SK-N-MC (cell line): Measurements from ENCODE around the gene PAK4.

ENCODE experiments used
- DNase-seq: peaks from one replicate; pipeline ENCODE4 v3.0.0-alpha.2; 2011; ENCODE audit warnings: low read depth, low spot score
- H3K27ac ChIP-seq: fragments of 200-600 bp; sonication (generic); 2 replicates; pipeline ENCODE4 v1.5.1; 2016; ENCODE audit warnings: mixed run types
- H3K36me3 ChIP-seq: fragments of 200-600 bp; sonication (generic); 2 replicates; pipeline ENCODE4 v1.6.1; 2017; ENCODE audit warnings: antibody characterized with exemption, low read length, mixed read lengths; ENCODE audit not compliant: insufficient read depth
- H3K4me3 ChIP-seq: fragments of 200-600 bp; sonication (generic); 2 replicates; pipeline ENCODE4 v1.5.1; 2016
- H3K9ac ChIP-seq: fragments of 200-600 bp; sonication (generic); 2 replicates; pipeline ENCODE4 v1.8.0; 2017; ENCODE audit warnings: mixed run types, mixed read lengths; ENCODE audit not compliant: insufficient read length
- H3K9me3 ChIP-seq: fragments of 200-600 bp; sonication (generic); 2 replicates; pipeline ENCODE4 v1.6.1; 2017; ENCODE audit warnings: low read depth, mild to moderate bottlenecking, antibody characterized with exemption, low read length, moderate library complexity, mixed read lengths
- EZH2 ChIP-seq: fragments of 200-600 bp; sonication (generic); IDR thresholded peaks from one replicate; pipeline ENCODE4 v1.6.1; 2017; ENCODE audit warnings: antibody characterized with exemption
- FOXP2 ChIP-seq: optimal IDR thresholded peaks from 2 replicates; pipeline ENCODE3; 2011; ENCODE audit warnings: mild to moderate bottlenecking, moderate library complexity; ENCODE audit not compliant: insufficient read depth; ENCODE audit errors: extremely low read length, control extremely low read depth
- POLR2AphosphoS5 ChIP-seq: IDR thresholded peaks from 2 replicates; pipeline ENCODE4 v1.6.1; 2012; ENCODE audit warnings: mild to moderate bottlenecking, low read depth, low read length, borderline replicate concordance

The PAK4 gene

DNA sequence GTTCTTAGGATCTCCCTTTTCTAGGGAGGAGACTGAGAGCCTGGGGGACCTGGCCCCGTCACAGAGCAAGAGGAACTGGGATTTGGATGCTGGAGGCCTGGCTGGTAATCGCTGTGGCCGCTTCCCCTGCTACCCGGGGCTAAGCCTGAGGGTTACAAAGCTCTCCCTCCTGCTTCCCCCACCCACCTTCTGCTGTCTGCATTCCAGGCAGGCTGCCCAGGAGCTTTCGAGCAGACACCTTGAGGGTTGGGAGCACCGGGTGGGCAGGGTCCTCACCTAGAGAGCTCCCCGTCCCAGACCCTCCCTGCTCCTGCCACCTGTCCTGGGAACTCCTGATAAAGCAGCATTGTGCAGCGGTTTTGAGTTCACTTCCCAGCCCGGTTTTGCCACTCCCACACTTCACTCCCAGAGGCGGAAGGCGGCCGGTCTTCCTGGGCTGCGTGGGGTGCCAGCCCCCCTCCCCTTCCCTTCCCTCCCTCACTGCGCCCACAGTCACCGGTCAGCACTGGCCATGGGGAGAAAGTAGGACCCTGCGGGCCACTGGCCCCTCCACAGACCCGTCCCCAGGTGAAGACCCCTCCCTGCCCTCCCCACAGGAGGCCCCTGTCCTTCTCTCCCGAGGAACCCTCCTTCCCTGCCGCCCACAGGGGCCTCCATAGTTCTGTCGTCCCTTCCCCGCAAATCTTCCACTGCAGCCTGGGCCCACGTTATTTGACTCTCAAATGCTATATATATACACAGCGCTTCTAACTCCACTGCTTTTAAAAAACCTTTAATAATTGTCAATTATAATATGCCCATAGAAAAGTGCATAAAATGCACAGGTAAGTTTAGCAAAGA is 8.1 kb downstream of the PAK4 start:
- H3K36me3 ChIP-seq, result no peaks in the 10 kb centered on the region
- H3K9ac ChIP-seq, result no peak overlapping the region
- TF ChIP-seq POLR2AphosphoS5, result no peak
- no peak for TF ChIP-seq FOXP2
- TF ChIP-seq EZH2, result no peak
- no peak for DNase-seq
- H3K9me3 ChIP-seq, result no peaks in the 10 kb centered on the region
- no peak overlapping the region for H3K4me3 ChIP-seq
- no peak overlapping the region for H3K27ac ChIP-seq

DNA sequence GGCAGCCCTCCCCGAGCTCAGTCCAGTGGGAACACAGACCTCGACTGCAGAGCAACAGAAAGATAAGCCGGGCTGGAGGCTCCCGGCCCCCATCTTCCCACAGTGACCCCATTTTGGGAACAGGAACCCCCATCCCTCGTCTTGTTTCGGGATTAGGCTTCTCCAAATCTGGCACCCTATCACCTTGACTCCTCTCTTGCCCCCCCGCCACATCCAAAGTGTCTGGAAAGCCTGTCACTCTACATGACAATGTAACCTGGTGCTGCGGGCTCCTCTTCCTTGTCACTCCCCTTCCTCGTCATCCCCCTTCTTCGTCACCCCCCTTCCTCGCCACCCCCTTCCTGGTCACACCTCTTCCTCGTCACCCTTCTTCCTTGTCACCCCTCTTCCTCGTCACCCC is 10.1 kb downstream of the PAK4 start:
- Histone ChIP-seq H3K9ac (no peak overlapping the region), H3K36me3 (no peaks in the 10 kb centered on the region), H3K27ac (no peak overlapping the region), H3K9me3 (no peaks in the 10 kb centered on the region), H3K4me3 (no peak overlapping the region)
- TF ChIP-seq FOXP2, result no peak
- TF ChIP-seq EZH2, result no peak
- TF ChIP-seq POLR2AphosphoS5, result no peak
- no peak for DNase-seq

DNA sequence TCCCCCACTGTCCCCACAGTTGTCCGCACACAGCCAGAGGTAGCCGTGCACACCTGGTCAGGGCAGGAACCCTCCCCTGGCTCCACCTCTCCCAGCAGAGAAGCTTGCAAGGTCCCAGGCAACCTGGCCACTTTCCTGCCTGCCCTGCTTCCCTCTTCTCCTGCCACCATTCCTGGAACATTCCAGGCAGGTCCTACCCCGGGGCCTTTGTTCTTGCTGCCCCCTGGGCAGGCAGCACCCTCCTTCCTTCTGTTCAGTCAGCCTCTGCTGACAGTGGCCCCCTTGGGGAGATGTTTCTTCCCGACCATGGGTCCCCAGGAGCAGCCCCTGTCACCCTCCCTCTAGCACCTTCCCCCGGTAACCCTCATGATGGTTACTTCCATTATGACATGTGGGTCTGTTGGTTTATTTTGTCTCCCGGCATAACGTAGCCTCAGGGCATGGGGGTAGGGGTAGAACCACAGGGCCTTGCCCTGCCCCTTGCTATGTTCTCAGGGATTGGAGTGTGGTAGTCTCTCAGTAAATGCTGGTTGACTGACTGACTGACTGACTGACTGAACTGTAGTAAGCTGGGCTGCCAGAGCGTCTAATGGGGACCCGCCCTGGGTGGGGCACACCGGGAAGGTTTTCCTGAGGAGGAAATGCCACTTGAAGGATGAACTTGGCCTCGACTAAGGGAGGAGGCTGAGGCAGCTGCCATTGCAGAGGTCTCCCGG is 10.8 kb downstream of the PAK4 start:
- H3K9me3 ChIP-seq, result no peaks in the 10 kb centered on the region
- DNase-seq, result no peak
- TF ChIP-seq EZH2 (no peak), FOXP2 (no peak), POLR2AphosphoS5 (no peak)
- H3K27ac ChIP-seq, result no peak overlapping the region
- no peak overlapping the region for H3K9ac ChIP-seq
- H3K4me3 ChIP-seq, result no peak overlapping the region
- no peaks in the 10 kb centered on the region for H3K36me3 ChIP-seq

DNA sequence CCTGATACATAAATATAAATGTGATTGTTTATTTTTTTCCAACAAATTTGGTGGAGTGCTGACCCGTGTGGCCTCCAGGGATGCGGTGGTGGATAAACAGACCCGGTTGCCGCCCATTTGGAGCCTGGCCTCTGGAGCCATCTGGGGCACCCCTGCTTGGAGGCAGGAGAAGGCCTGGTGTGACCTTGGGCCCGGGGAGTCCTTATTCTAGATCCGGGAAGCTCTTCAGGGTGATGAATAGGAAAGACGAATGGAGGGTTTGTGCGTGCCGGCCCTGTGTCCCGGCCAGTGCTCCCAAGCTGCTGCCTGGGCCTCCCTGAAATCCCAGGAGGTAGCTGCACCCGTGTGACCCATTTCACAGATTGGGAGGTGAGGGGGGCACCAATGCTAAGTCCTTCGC is 11.5 kb downstream of the PAK4 start:
- no peak for DNase-seq
- Histone ChIP-seq H3K36me3 (no peaks in the 10 kb centered on the region), H3K4me3 (no peak overlapping the region), H3K27ac (no peak overlapping the region), H3K9me3 (no peaks in the 10 kb centered on the region), H3K9ac (no peak overlapping the region)
- TF ChIP-seq POLR2AphosphoS5 (no peak), FOXP2 (no peak), EZH2 (no peak)

DNA sequence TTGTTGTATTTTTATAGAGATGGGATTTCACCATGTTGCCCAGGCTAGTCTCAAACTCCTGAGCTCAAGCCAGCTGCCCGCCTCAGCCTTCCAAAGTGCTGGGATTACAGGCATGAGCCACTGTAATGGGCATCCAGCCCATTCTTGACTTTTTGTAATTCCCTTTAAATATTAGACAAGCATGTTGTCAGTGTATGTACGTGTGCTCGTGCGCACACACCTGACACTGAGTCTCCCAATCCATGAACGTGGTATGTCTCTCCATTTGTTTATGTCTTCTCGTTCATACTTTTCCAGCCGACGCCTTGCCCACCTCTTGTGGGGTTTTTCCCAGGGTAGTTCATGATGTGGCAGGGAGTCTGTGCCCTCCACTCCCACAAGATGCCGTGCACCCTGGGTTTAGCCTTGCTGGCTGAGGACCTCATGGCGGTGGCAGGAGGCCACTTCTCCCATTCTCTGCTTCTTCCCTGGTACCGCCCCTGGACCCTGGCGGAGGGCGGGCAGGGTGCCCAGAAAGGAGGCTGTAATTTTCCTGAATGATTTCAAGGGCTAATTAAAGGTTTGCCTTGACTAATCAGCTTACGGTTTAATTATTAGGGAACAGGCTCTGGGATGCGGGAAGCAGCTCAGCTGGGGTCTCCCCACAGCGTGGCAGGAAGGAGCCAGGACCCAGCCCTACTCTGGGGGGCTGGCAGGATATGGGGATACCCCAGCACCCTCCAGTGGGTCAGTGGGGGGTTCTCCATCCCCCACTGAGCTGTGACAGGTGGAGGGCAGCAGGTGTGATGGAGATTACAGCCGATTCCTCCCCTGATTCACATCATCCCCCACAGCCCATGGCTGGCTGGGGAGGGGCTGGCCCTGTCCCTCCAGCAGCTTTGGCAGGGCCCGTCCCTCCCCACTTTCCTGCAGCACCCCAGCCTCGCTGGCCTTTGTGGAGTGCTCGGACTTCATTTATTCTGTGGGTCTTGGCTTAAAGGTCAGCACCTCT is 12.9 kb downstream of the PAK4 start:
- TF ChIP-seq EZH2, result no peak
- TF ChIP-seq FOXP2, result no peak
- TF ChIP-seq POLR2AphosphoS5, result no peak
- H3K36me3 ChIP-seq, result no peaks in the 10 kb centered on the region
- no peaks in the 10 kb centered on the region for H3K9me3 ChIP-seq
- no peak overlapping the region for H3K27ac ChIP-seq
- no peak overlapping the region for H3K4me3 ChIP-seq
- no peak for DNase-seq
- no peak overlapping the region for H3K9ac ChIP-seq

DNA sequence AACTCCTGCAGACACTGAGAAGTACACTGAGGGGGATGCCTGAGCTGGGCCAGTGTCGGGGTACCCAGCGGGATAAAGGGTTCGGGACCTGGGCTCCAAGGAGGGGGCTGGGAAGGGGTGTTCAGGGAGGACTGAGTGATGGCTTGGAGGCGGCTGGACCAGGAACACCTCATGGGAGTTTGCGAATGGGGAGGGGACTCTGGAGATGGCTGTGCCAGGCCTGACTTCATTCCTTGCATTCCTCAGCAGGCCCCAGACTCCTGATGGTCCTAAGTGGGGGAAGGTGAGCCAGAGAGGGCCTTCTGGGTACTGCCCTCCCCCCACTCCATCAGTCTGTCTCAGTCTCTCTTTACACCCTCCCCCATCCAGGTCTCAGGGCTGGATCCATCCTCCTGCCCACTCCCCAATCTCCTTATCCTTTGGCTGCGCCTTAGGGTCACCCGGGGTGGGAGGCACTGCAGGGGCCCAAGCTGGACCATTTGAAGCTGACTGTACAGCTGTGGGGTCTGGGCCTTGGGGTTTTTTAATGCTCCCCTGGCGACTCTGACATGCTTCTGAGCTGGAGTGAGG is 13.8 kb downstream of the PAK4 start:
- Histone ChIP-seq H3K27ac (no peak overlapping the region), H3K36me3 (no peaks in the 10 kb centered on the region), H3K9ac (no peak overlapping the region), H3K4me3 (no peak overlapping the region), H3K9me3 (no peaks in the 10 kb centered on the region)
- TF ChIP-seq FOXP2, result no peak
- no peak for TF ChIP-seq EZH2
- TF ChIP-seq POLR2AphosphoS5, result no peak
- DNase-seq, result no peak

DNA sequence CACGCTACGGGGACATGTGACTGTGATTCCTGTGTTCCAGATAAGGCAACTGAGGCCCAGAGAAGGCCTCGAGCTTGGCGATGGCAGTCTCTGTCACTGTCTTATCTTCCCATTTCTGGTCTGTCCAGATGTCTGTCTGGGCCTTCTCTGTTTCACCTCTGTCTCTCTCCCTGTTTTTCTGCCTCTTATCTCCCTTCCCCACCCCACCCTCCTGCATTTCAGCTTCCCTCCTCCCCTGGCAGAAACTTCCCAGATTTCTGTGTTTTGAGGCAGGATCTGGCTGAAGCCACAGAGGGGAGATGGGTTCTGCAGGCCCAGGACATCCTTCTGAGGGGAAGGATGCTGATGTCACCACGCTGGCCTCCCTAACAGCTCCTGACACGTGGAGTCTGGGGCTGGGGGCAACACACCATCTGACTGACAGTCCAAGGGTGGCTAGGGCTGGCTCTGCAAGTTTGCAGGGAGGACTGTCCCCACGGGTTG is 14.4 kb downstream of the PAK4 start:
- DNase-seq, result no peak
- Histone ChIP-seq H3K4me3 (no peak overlapping the region), H3K36me3 (no peaks in the 10 kb centered on the region), H3K27ac (no peak overlapping the region), H3K9ac (no peak overlapping the region), H3K9me3 (no peaks in the 10 kb centered on the region)
- TF ChIP-seq POLR2AphosphoS5 (no peak), EZH2 (no peak), FOXP2 (no peak)
